Subcutaneous adipose tissue (tissue), 4 donors: Measurements from ENCODE around the gene ULK4. TPM values are rescaled to one million over a fixed set of nuclear protein-coding genes. Genes with fewer than 3 reads are reported as not detected.

Experiments used
- CTCF ChIP-seq: fragments of 450-650 bp; IDR thresholded peaks from one replicate; pipeline ENCODE4 v1.5.1; 2016; ENCODE audit warnings: low read depth, mild to moderate bottlenecking, control low read depth, antibody characterized with exemption, moderate library complexity
- total RNA-seq, 4 donors: library from RNA; depleted of rRNA; stranded (reverse); fragments of >200 nt; gene quantifications; one replicate each; pipeline ENCODE4 v1.1.0, GENCODE V29; 2016

ULK4 gene
- total RNA-seq, 4 donors from 2014 or later: 10.6 to 32.0 (median 22.6) TPM

DNA sequence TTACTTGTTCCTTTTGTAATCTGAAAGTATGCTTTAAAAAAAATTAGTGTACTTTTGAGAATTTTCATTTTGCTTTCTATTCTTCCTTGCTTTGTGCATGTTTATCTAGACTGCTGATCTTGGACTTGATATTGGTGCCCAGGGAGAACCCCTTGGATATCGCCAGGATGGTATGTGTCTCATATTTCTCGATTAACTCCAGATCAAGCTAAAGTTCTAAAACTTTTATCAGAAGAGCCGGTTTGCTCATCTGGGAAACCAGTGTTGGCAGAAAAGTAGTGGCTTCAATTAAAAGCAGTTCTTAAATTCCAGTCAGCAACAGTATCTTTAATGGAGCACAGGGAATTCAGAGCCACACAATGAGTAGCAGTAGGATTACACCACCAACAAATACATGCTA, 724.0 kb downstream of the ULK4 start:
- TF ChIP-seq CTCF: no peak

DNA sequence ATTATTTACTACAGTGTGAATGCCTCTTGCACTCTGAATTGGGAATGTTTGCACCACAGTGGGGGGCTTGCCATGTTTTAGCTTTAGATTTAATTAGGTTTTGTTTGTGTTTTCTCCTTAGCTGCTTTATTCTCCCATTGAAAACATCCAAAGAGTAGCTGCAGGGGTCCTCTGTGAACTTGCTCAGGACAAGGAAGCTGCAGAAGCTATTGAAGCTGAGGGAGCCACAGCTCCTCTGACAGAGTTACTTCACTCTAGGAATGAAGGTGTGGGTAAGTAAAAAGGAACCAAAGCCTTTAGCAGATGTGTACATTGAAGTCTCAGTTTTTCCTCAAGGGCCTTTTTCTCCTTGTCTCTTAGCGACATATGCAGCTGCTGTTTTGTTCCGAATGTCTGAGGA, 725.7 kb downstream of the ULK4 start:
- TF ChIP-seq CTCF: no peak

DNA sequence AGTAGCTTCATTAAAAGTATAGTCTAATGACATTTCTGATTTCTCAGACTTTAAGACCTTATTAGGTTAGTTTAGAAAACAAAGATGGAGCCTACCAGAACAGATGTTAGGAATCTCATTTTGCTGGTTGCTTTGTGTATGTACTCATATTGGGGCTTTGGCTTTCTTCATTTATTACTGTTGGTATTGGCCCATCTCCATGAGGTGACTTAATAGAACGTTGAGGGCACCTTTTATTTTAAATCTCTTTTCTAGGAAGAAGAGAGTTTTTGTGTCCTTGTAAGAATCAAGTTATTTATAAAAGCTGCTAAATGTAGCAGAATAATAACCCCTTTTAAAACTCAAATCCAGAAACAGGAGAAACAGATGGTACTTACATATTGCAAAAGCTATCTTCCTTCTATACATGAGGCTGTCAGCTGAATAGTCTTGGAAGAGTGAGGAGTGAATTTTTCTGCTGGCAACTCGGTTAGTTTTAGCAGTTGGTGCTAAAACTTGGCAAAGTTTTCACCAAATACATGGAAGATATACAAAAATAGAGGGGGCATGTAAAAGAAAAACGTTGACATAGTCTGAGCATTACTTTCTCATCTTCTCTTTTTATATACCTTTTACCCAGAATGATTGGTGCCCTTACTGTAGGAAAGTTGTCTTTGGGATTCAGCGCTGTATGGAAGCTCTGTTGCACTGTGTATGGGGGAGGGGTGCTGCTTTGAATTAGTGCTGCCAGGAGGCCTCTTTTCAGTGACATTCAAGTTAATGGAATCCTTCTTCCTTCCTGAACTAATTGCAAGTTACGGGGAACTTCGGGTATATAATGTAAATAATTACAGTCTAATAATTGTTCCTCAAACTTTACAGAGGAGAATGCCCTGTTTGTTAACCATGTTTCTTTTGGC, 726.8 kb downstream of the ULK4 start:
- no peak for TF ChIP-seq CTCF

GRCh38 chr3:41224120-41224806, 737.6 kb downstream of the ULK4 start:
- TF ChIP-seq CTCF: no peak

- TF ChIP-seq CTCF: no peak
Measured at GRCh38 chr3:41223691-41224090, 738.2 kb downstream of the ULK4 start.

DNA sequence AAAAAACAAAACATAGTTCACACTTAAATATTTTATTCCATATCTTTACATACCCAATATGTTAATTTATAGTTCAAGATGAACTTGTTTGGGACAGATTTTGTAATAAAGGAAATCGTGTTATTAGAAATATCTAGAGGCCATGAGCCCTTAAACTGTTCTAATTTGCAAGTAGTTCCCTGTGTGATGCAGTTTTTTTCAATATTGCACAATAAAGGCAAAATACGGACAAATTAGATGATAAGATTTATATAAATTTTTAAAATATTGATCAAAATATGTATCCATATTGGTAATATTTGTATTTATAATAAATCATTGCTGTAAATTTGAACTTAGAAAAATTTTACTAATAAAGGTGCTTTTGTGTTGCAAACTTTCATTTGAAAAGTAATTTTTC, 738.8 kb downstream of the ULK4 start:
- TF ChIP-seq CTCF: no peak

- TF ChIP-seq CTCF: no peak
Measured at GRCh38 chr3:41222501-41222900, 739.4 kb downstream of the ULK4 start.
